Fibroblast of upper back skin (primary cell): ENCODE results near the gene VLDLR.
A peak's percentile ranks its signal among the peaks of the same experiment; 100 is the strongest.
"Not testable (repeated sequence)": the region's sequence is repeated elsewhere in the genome, so short reads cannot be mapped to it uniquely, and the experiment has no call there.

Experiments
- DNase-seq: peaks from one replicate; pipeline ENCODE4 v3.0.0-alpha.2; 2013

VLDLR gene

DNA sequence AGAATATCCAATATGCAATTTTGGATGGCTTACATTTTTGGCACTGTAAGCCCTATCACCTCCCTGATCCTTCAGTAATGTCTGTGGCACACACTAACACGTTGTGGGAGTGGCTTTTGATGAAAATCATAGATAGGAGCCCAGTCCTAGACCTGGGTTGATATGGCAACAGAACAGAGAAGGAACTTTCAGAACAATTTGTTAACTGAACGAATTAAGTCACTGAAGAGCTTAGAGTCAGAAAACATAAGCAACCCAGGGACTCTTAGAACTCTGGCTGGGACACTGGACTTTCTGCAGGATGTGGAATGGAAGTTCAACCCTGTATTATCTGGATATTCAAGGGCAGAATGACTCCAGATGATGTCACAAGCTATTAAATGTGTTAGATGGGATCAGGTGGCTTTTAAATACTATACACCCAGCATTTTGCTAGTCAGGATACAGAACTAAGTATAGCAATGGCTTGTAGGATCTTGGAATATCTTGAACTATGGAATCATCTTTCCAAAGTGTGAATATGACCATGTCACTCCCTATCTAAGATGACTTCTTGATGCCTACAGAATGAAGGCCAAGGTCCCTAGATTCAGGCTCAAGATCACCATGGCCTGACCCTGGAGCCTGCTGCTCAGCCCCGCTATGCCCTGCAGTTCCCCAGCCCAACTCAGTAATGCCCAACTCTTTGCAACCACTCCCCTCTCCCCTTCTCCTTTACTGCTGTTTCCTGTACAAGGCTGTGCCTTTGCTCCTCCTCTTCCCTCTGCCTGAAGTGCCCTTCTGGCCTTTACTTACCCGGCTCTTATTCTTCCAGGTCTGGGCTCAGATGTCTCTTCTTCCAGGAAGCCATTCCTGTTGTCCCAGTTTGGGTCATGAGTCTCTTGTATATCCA lies 42.8 kb downstream of the VLDLR start:
- DNase-seq: no peak

DNA sequence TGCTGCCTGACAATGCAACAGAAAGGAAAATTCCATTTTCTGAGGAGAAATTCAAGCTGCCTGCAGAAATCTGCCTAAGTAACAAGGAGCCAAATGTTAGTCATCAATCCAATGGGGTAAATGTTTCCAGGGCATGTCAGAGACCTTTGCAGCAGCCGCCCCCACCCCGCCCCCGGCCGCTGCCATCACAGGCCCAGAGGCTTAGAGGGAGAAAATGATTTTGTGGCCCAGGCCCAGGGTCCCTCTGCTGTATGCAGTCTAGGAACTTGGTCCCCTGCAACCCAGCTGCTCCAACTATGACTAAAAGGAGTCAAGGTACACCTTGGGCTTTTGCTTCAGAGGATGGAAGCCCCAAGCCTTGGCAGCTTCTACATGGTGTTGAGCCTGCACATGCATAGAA lies 45.0 kb downstream of the VLDLR start:
- no peak for DNase-seq

DNA sequence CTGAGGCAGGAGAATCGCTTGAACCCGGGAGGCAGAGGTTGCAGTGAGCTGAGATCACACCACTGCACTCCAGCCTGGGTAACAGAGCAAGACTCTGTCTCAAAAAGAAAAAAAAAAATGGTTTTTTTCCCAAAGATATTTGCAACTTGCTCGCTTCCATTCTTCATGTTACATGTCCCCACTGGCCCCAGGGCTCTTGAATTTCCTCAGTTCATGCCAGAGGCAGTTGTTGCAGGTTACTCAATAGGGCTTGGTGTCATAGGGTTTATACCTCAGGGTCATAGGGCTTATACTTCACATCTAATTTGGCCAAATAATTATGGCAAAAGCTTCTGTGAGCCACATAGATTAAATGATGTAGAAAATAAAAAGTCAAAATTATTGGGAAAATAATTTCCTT lies 51.6 kb downstream of the VLDLR start:
- no peak for DNase-seq

DNA sequence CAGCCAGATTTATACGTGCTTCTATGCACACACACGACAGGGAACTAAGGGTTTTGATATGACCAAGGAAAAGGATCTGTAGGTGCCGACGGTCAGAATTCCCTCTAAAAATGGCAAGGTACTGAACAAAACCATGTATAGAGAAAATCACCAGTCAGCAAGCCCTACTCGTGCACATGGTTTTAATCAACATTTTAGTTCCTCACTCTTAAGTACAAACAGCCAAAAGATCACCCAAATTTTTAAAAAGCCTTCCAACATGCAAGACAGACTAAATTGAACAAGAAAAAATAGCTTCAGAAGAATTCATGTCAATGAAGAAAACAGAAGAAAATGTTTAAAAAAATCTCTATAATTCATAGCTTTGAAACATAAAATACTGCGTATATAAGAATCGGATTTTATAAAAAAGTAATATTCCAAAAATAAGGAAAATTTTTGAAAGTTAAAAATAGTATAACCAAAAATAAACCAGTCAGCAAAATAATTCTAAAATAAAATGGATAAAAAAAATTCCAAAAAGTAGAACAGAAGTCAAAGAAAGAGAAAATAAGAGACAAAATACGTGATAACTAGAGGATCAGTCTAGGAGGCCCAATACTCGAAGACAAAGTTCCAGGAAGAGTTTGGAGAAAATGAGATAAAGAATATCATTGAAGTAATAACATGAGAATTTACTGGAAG lies 52.7 kb downstream of the VLDLR start:
- no peak for DNase-seq

DNA sequence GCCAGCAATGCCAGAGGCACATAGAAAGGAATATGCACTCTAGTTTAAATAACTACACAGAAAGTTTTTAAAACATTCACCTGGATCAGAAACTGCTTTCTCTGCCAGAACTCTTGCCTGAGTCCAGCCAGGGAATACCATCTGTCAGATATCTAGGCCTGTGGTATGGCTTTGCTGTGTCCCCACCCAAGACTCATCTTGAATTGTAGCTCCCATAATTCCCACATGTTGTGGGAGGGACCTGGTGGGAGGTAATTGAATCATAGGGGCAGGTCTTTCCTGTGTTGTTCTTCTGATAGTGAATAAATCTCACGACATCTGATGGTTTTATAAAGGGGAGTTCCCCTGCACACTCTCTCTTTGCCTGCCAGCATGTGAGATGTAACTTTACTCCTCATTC lies 54.2 kb downstream of the VLDLR start:
- no peak for DNase-seq

DNA sequence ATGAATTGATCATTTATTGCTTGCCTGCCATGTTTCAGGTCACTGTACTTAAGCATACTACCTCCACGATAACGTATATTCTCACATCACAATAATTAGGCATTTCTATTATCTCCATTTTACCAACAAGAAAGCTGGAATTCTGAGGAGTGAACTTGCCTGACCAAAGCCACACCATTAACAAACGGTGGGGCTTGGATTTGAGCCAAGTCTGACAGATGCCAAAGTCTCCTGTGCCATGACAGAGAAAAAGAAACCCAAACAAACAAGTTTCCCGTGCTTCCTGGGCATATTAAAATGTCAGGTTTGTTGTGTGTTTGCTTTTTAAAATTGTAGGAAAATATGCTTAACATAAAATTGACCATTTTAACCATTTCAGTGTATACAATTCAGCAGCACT lies 54.9 kb downstream of the VLDLR start:
- DNase-seq: no peak

DNA sequence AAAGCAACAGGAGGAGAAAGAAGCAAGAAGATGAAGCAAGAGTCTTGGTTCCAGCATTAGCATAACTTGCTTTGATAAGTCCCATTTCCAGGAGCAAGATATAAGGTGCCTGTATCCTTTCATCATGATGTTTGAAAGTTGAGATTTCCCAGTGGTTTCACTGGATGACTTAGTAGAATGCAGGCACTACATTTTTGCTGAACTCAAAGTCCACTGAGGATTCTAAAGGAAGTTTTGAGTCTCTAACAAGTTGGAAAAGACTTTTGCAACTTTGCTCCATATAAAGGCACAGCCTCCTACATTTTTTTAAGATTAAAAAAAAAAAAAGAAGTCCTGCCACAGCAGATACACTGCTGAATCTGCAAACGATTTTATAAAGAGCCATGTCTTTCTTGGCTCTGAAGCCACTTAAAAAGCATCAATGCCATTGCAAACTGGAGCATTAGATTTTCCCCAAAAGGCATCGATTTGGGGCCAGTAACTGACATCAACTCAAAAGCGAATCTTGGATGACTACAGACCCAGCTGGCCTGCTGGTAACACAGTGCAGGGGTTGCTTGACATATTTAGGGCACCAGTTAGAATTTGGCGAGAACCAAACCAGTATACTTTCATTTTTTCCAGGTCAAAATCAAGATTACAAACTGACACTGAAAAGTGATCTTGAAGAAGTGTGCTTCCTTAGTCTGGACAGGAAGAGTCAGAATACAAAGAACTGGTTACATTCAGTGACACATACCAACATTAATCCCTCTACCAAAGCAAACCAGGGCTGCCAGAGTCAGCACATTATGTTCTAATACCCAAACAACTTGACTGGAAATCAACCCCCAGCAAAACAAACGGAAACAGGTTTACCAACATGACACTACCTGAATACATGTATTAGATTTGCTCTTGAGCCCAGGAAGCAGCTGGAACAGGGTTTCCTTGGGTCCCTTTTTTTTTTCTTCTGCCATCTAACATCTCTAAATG lies 56.6 kb downstream of the VLDLR start:
- no peak for DNase-seq

DNA sequence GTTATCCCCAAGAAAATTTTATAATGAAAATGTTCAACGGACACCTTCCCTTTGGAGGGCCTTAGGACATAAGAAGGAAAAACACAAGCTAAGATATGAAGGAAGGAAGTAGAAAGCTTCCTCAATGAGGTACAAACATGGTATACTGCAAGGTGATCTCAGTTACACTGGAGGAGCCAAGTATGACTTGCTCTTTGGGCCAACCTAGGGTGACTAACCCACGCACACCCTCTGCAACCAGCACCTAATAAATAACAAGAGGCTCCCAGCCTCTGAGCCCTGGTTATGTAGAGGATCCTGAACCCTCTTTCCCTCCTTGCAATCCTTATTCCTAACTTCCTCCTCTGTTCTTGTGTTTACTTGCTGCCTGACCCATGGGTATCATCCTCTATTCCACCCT lies 57.4 kb downstream of the VLDLR start:
- DNase-seq: no peak

DNA sequence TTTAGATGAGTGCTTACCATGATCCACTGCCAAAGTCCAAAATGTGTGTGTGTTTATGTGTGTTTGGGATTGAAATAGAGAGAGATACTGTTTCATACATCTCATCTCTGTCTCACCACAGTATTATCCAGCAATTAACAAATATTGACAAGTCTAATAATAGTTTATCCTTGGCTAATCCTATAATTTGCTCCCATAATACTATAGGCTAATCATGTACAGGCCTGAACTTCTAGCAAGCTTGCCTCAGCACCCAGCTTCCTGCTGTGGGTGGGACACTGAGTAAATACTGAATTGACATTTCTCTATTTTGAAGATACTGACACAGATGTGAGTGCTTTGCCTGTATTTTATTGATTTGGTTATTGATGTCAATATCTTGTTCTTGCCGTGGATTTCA lies 60.4 kb downstream of the VLDLR start:
- no peak for DNase-seq

DNA sequence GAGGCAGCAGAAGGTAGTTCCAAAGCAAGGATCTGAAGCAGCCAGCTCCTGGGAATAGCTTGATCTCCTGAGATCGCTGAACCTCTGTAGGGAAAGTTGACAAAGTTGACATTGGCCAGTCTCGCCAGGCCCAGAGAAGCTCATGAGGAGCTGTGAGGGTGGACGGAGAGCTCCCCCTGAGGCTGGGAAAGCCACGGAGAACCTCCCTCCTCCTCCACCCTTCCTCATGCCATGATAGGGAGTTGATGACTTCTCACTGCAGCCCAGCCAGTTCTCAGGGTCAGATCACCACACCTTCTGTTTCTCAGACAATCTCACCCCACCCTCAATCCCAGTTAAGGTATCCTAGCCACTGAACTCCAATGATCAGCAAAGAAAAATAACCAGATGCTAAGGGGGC lies 65.3 kb downstream of the VLDLR start:
- no peak for DNase-seq

DNA sequence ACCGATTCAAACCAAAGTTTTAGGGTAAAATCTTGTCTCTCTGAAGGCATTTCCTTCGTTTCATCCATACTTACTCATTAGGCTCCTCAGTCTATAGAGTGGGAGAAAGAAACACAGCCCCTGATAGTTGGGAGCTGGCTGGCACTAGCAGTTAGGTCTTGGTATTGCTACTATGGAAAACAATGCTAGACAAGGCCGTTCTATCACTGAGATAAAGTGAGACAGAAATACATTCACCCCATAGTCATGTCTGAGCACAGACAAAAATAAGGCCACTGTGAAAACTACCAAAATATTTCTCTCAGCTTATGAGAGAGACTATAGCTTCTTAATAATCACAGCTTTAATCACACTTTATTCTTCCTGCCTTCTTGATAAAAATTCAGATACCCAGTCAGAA lies 67.0 kb downstream of the VLDLR start:
- no peak for DNase-seq

DNA sequence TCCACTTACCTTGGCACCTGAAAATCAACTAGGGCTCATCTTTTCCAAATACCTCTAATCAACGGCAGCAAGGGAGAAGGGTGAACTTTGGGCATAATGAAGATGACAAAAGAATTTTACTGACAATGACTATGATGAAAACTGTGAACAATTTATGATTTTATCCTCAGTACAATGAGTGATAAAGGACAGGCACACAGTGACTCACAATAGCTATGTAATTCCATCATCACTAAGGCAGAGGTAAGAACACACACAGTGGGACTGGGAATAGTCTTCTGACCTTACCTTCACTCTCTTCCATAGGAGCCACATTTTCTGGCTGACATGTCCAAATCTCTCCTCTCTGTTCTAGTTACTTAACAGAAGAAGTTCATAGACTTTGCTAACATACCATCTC lies 69.6 kb downstream of the VLDLR start:
- peak; percentile 8 for DNase-seq

DNA sequence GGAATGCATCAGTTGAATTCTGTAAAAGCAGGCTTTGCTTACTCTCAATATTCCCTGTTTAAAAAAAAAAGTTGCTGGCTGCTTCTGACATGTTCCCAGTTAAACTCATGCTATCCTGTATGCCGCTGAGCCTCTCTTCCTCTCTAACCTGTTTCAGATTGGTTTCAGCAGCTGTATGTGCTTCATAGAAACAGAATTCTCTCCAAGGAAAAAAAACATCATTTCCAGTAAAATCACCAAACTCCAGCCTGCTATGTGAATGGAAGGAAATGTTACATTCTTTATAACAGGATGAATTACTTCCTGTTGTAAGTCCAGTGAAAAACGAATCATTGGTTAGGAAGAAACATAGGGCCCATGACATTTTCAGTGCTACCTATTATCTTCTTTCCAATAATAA lies 70.0 kb downstream of the VLDLR start:
- DNase-seq: peak; percentile 54

DNA sequence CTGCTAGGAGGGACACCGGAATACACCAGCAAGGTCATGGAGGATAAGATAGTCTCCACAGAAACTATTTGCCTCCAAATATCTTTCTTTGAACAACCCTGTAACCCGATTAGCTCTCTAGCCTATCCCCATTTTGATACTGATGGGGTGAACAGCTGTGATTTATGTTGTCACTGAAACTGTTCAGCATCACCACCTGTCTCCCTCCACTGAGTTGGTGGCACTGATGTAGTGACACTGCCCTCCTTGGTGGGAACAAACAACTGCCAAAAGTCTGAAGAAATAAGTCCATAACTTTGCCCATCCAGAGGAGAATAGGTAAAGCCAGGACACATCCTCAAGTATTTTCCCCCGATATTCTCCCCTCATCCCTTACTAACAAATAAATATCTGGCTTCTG lies 71.5 kb downstream of the VLDLR start:
- no peak for DNase-seq

DNA sequence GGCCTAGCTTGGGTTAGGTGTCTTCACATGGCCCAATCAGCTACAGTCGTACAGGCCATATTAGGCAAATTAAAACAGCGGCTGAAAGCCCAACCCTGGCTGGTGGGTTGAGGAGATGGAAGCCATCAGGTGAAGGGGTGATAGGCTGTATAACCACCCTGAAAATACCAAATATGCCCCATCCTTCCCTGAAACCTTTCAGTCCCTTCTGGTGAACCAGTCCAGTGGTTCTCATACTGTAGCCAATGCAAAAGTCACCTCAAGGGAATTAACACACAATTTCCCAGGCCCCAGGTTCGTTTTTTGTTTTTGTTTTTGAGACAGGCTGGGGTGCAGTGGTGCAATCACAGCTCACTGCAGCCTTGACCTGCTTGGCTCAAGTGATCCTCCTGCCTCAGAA lies 75.9 kb downstream of the VLDLR start:
- DNase-seq: no peak

DNA sequence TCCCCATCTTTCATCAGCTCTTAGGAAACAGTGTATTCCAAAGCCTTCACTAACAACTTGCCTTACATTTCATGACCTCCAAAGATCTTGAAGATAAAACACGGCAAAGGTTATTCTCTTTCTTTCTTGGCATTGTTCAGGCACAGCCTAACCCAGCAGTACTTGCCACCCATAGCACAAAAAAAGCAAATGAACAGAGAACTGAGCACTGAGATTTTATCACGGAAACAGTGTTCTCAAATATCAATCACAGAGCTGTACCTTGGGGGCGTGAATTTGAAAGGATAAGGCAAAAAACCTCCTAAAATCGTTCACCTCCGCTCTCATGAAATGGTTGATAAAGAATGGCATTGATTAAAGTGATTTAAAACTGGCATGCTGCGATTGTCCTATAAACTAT lies 78.8 kb downstream of the VLDLR start:
- no peak for DNase-seq

DNA sequence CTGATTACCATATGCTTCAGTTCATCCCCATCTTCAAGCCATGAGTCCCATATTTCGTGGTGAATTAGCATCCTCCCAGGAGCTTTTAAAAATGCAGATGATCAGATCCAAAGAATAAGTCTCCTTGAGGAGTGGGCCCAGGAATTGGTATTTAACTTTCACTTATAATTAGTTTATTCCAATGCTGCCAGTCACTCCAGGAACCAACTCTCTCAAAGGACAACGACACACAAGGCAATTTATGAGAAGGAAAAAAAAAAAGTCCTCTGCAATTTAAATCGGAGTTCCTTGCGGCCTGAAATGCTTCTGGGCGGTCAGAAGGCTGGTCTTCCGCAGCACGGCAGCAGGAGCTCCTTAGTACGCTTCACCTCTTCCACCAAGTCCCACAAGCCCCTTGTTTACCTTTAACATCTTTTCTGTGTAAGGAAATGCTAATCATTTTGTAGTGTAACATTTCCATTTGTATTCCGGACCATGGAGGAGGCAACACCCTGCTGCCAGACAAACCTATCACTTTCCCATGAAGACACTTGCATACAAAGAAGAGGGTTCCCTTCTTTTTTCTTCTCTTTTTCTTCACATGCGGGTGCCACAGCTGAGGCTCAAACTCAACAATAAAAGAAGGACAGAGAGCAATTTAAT lies 79.4 kb downstream of the VLDLR start:
- DNase-seq: no peak

DNA sequence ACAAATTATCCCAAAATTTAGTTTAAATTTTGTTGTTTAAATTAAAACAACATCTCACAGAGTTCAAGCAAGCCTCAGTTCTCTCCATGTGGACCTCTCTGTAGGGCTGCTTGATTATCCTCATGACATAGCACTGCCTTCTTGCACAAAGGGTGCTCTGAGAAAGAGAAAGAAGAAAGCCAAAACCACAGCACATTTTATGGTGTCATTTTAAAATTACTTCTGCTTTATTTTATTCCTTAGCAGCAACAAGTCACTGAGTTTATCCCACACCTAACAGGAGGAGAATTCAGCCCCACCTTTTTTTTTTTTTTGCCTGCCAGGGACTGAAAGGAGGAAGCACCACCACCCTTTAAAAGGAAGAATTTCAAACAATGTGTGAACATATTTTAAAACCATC lies 82.9 kb downstream of the VLDLR start:
- no peak for DNase-seq

DNA sequence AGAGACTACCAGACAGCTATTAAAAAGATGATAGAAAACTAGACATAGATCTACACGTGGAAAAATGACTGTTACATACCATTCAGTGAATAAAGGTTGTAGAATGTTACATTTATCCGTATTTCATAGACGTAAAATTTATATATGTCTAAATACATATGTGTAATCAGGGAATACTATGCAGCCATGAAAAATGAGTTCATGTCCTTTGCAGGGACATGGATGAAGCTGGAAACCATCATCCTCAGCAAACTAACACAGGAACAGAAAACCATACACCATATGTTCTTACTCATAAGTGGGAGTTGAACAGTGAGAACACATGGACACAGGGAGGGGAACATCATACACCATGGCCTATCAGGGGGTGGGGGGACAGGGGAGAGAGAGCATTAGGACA lies 85.7 kb downstream of the VLDLR start:
- not testable (repeated sequence) for DNase-seq
